GM10266 (cell line): Measurements from ENCODE around the gene AMBN.

Experiments used
- DNase-seq: peaks from one replicate; pipeline ENCODE4 v3.0.0; 2012; ENCODE audit errors: extremely low spot score
- CTCF ChIP-seq: IDR thresholded peaks from 2 replicates; pipeline ENCODE4 v1.5.1; 2012; ENCODE audit warnings: mild to moderate bottlenecking, low read depth; ENCODE audit not compliant: control insufficient read depth, insufficient read depth; ENCODE audit errors: missing control alignments

AMBN gene

GRCh38 chr4:70571772-70572171, 20.3 kb upstream of the AMBN start:
- DNase-seq: no peak
- no peak for TF ChIP-seq CTCF

GRCh38 chr4:70575964-70576363, 16.1 kb upstream of the AMBN start:
- no peak for TF ChIP-seq CTCF
- no peak for DNase-seq

- TF ChIP-seq CTCF: no peak
- DNase-seq: no peak
These were observed 14.7 kb upstream of the AMBN start for GRCh38 chr4:70577220-70577927.

- no peak for TF ChIP-seq CTCF
These were observed 10.1 kb upstream of the AMBN start for GRCh38 chr4:70581980-70582379.

GRCh38 chr4:70583952-70584834, 7.9 kb upstream of the AMBN start:
- no peak for TF ChIP-seq CTCF
- no peak for DNase-seq

More at GRCh38 chr4:70581980-70582379, 10.1 kb upstream of the AMBN start:
- DNase-seq: no peak

- no peak for TF ChIP-seq CTCF
- no peak for DNase-seq
These were observed 5.2 kb upstream of the AMBN start for GRCh38 chr4:70586841-70587240.

- DNase-seq: peak; percentile 28
- TF ChIP-seq CTCF: no peak
These were observed 2.3 kb upstream of the AMBN start for GRCh38 chr4:70589785-70590184.
